Measurements from ENCODE around the gene CCDC59.
A peak's percentile ranks its signal among the peaks of the same experiment; 100 is the strongest.

The CCDC59 gene

GRCh38 chr12:82350161-82350560 is 8.0 kb downstream of the CCDC59 start:
- TF ChIP-seq POLR2A (IDR thresholded peaks at IDR 0.05; ENCODE audit: extremely low read depth, insufficient read length) (no peak), MYC (IDR thresholded peaks at IDR 0.05; ENCODE audit: low read depth, low read length) (no peak), CTCF (IDR thresholded peaks at IDR 0.05; ENCODE audit: low read depth, low read length) (no peak), MAX (IDR thresholded peaks at IDR 0.05; ENCODE audit: low read depth, low read length) (no peak)
- no peak overlapping the region for H3K4me3 ChIP-seq (ENCODE audit: low read depth, low read length)
- DNase-seq (ENCODE audit: low read depth), result no peak

- no peak overlapping the region for H3K4me3 ChIP-seq (ENCODE audit: low read depth, low read length)
- TF ChIP-seq POLR2A (IDR thresholded peaks at IDR 0.05; ENCODE audit: extremely low read depth, insufficient read length), result no peak
- no peak for TF ChIP-seq MYC (IDR thresholded peaks at IDR 0.05; ENCODE audit: low read depth, low read length)
- TF ChIP-seq MAX (IDR thresholded peaks at IDR 0.05; ENCODE audit: low read depth, low read length), result no peak
- TF ChIP-seq CTCF (IDR thresholded peaks at IDR 0.05; ENCODE audit: low read depth, low read length), result no peak
- DNase-seq (ENCODE audit: low read depth), result no peak
These were observed 28.7 kb downstream of the CCDC59 start for GRCh38 chr12:82329508-82329907.

GRCh38 chr12:82327861-82328260 is 30.3 kb downstream of the CCDC59 start:
- no peak for DNase-seq (ENCODE audit: low read depth)
- TF ChIP-seq MAX (IDR thresholded peaks at IDR 0.05; ENCODE audit: low read depth, low read length), result no peak
- no peak for TF ChIP-seq CTCF (IDR thresholded peaks at IDR 0.05; ENCODE audit: low read depth, low read length)
- no peak for TF ChIP-seq MYC (IDR thresholded peaks at IDR 0.05; ENCODE audit: low read depth, low read length)
- no peak for TF ChIP-seq POLR2A (IDR thresholded peaks at IDR 0.05; ENCODE audit: extremely low read depth, insufficient read length)
- no peak overlapping the region for H3K4me3 ChIP-seq (ENCODE audit: low read depth, low read length)

GRCh38 chr12:82326905-82327503 is 31.2 kb downstream of the CCDC59 start:
- no peak overlapping the region for H3K4me3 ChIP-seq (ENCODE audit: low read depth, low read length)
- peak; percentile 32 for DNase-seq (ENCODE audit: low read depth)
- TF ChIP-seq POLR2A (IDR thresholded peaks at IDR 0.05; ENCODE audit: extremely low read depth, insufficient read length) (no peak), MYC (IDR thresholded peaks at IDR 0.05; ENCODE audit: low read depth, low read length) (no peak), CTCF (IDR thresholded peaks at IDR 0.05; ENCODE audit: low read depth, low read length) (no peak), MAX (IDR thresholded peaks at IDR 0.05; ENCODE audit: low read depth, low read length) (no peak)

DNA sequence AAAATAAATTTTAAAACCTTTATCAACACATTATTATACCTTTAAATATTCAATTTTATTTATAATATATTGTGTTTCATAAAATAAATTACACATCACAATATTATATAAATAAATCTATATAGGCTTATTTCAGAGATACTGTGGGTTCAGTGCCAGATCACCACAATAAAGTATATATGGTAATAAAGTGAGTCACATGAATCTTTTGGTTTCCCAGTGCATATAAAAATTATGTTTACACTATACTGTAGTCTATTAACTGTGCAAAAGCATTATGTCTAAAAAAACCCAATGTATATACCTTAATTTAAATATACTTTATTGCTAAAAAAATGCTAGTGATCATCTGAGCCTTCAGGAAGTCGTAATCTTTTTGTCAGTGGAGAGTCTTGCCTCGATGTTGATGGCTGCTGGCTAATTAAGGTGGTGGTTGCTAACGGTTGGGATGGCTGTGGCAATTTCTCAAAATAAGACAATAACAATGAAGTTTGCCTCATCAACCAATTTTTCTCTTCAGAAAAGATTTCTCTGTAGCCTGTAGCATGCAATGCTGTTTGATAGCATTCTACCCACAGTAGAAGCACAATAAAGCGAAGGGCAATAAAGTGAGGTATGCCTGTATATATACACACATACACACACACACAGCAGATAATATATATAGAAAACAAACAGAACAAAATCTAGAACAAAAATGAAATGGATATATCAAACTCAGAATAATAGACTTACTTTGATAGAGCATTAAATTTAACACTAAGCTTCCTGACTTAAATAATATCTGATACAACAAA is 32.4 kb downstream of the CCDC59 start:
- no peak for DNase-seq (ENCODE audit: low read depth)
- TF ChIP-seq MAX (IDR thresholded peaks at IDR 0.05; ENCODE audit: low read depth, low read length) (no peak), POLR2A (IDR thresholded peaks at IDR 0.05; ENCODE audit: extremely low read depth, insufficient read length) (no peak), CTCF (IDR thresholded peaks at IDR 0.05; ENCODE audit: low read depth, low read length) (no peak), MYC (IDR thresholded peaks at IDR 0.05; ENCODE audit: low read depth, low read length) (no peak)
- no peak overlapping the region for H3K4me3 ChIP-seq (ENCODE audit: low read depth, low read length)
